GM19324 (cell line): ENCODE data around the gene FLAD1.
A peak's percentile ranks its signal among the peaks of the same experiment; 100 is the strongest.
"Not testable (repeated sequence)": the region's sequence is repeated elsewhere in the genome, so short reads cannot be mapped to it uniquely, and the experiment has no call there.

Source experiments
- ATAC-seq: cut with Tn5 transposase; IDR thresholded peaks from one replicate; pipeline ENCODE4 v1.9.1; 2021; ENCODE audit warnings: mild to moderate bottlenecking, moderate library complexity; ENCODE audit not compliant: unreplicated experiment, low FRiP score

Gene FLAD1

GRCh38 chr1:154967331-154967950 is 15.7 kb upstream of the FLAD1 start:
- no peak for ATAC-seq

DNA sequence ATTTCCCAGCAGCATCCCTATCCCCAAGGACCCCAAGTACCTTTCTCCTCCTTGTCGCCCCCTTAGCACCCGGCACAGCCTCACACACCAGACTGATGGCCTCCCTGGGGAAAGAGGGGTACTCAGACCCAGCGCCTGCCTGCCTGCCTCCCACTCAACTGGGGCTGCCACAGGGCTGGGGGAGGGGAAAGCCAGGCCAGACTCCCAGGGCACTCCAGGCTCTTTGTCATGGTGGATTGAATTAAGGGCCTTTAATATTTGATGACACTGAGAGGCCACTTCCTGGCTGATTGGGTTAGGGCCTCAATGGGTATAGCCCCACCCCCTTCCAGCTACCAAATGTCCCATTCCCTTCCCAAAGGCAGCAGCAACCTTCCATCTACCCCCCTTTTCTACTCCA is 14.4 kb upstream of the FLAD1 start:
- ATAC-seq: no peak

- ATAC-seq: no peak
These were observed 13.9 kb upstream of the FLAD1 start for GRCh38 chr1:154969246-154969645.

GRCh38 chr1:154969860-154970452 is 13.2 kb upstream of the FLAD1 start:
- no peak for ATAC-seq

DNA sequence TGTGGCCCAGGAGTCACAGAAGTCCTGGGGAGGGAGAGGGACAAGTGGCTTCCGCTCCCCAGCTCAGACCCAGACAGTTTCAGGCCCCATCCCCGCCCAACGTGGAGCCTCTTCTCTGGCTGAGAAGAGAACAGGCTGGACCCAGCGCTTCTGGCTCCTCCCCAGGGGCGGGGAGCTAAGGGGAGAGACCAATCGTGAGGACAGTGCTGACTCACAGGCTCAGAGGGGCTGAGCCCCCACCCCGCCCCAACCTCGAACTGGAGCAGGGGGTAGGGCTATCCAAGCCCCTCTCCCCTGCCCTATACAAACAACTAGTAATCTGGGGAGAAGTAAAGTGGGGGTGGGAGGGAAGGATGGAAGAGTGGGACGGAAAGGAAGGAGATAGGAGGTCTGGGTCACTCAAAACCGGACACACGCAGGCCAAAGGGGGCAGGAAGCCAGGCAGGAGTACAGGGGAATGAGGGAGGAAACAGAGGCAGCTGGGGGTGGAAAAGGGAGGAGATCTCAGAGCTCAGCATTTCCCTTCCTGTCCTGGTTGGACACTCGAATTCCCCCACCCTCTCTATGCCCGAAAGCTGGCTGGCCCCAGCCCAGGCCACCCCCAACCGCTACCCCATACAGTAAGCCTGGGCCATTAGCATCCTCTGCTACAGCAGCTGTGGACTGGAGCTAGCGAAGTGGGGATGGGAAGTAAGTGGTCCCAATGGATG is 12.4 kb upstream of the FLAD1 start, which contains the start of gene SHC1:
SHC1 (minus strand) TSS at position 117 of the 710 bp plus-strand sequence. CDS start 221 bp downstream, outside the sequence.
- no peak for ATAC-seq

- no peak for ATAC-seq
These were observed 11.7 kb upstream of the FLAD1 start for GRCh38 chr1:154971341-154971998.

DNA sequence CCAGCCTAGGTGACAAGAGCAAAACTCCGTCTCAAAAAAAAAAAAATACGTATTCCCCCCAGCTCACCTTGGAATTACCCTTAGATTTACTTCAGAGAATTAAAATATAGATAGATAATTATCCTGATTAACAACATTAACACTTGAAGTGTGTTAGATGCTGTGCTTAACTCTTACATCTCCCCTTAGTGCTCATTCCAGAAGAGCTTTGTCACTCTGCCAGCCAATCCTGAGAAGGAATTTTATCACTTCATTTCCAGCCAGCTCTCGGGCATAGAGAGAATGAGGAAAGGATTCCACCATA is 11.0 kb upstream of the FLAD1 start:
- no peak for ATAC-seq

- ATAC-seq: no peak
These were observed 10.4 kb upstream of the FLAD1 start for GRCh38 chr1:154972517-154973343.

- ATAC-seq: no peak
These were observed 9.6 kb upstream of the FLAD1 start for GRCh38 chr1:154973344-154974101.

GRCh38 chr1:154974102-154974807 is 8.9 kb upstream of the FLAD1 start, which contains the start of gene CKS1B:
CKS1B (plus strand) TSS chr1:154974681; CDS start chr1:154974746, 65 bp downstream.
- ATAC-seq: peak; percentile 82

DNA sequence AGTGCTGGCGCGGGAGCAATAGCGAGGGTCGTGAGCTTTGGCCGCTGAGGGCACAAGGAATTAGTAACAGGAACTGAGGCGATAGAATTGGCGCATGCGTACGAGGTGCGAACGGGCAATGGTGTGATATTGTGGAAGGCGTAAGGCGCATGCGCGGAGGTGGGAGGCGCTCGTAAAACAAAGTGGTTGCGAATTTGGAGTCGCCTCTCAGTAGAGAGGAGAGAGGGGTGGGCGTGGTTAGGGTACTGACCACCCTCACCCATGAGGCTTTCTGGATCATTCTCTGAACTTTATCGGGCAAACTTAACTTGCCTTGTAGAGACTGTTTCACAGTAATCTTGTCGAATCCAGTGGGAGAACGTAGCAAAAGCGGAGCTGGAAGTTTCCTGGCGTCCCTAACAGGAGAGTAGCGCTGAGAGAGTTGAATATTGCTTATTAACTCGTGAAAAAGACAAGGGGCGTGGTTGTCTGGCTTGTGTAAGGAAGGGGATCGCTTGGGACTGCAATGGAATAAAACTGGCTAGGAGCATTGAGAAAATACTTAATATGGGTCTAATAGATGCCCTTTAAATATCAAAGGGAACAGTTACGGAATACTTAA is 8.2 kb upstream of the FLAD1 start:
- ATAC-seq: peak; percentile 61

- no peak for ATAC-seq
These were observed 7.6 kb upstream of the FLAD1 start for GRCh38 chr1:154975409-154976059.

DNA sequence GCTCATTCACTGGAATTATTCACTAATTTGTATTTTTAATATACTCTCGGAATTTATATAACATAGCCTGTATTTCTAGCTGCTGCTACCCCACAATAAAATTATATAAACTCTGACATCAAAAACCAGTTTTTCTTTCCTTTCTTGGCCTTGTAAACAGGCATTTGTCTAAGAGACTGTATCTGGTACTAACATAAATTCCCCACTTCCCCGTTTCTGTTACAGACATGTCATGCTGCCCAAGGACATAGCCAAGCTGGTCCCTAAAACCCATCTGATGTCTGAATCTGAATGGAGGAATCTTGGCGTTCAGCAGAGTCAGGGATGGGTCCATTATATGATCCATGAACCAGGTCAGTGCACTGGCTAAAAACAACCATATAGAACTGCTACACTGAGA is 5.4 kb upstream of the FLAD1 start:
- ATAC-seq: not testable (repeated sequence)

- ATAC-seq: no peak
These were observed 4.8 kb upstream of the FLAD1 start for GRCh38 chr1:154978360-154978759.

DNA sequence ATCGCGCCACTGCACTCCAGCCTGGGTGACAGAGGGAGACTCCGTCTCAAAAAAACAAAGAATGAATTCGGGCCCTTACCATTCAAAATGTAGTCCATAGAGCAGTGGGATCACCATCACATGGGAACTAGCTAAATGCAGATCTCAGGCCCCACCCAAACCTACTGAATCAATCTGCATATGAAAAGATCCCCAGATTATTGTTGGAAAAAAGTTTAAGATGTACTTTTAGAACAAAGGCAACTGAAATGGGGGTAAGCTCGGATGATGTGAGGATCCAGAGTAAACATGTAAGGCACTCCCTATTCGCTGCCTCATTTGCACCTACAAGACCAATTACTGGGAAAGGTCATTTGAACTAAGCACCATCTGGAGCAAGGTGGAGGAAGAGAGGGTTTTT is 803 bp upstream of the FLAD1 start:
- ATAC-seq: no peak

GRCh38 chr1:154983776-154984466 is 777 bp downstream of the FLAD1 start:
- no peak for ATAC-seq

DNA sequence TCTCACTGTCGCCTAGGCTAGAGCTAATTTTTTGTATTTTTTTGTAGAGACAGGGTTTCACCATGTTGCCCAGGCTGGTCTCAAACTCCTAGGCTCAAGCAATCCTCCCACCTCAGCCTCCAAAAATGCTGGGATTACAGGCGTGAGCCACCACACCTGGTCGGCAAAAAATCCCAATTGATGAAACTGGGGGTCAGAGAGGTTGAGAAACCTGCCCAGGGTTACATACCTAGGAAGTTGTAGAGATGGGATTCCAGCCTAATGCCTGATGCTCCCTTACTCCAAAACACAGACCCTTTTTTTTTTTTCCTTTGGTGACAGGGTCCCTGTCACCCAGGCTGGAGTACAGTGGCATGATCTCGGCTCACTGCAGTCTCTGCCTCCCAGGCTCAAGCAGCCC is 3.6 kb downstream of the FLAD1 start:
- ATAC-seq: not testable (repeated sequence)

DNA sequence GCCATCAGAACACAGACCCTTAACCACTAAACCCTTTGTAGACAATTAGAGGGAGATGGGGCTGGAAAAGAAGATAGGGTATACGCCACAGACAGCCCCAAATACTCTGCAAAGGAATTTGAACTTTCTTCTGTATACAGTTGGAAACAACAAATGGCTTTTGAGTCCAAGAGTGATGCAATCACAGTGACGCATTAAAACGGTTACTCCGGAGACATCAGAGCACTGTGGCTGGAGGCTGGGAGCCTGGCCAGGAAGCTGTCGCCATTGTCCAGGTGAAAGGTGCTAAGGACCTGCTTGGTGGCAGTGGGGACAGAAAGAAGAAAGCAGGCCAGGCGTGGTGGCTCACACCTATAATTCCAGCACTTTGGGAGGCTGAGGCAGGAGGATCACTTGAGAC is 4.2 kb downstream of the FLAD1 start:
- no peak for ATAC-seq
